Mucosa of stomach (tissue), 1 donor: ENCODE data around the gene KLHL35.
"Not testable (repeated sequence)": the region's sequence is repeated elsewhere in the genome, so short reads cannot be mapped to it uniquely, and the experiment has no call there.

Source experiments
- H3K27me3 ChIP-seq: one replicate; pipeline ENCODE4 v1.7.0; 2013; ENCODE audit warnings: mild to moderate bottlenecking, low read length; ENCODE audit not compliant: control insufficient read depth, insufficient read depth
- H3K36me3 ChIP-seq: one replicate; pipeline ENCODE4 v1.7.0; 2013; ENCODE audit warnings: low read length; ENCODE audit not compliant: control insufficient read depth, insufficient read depth
- H3K4me1 ChIP-seq: one replicate; pipeline ENCODE4 v1.7.0; 2013; ENCODE audit warnings: mild to moderate bottlenecking, low read length; ENCODE audit not compliant: control insufficient read depth, insufficient read depth
- H3K4me3 ChIP-seq: one replicate; pipeline ENCODE4 v1.7.0; 2013; ENCODE audit warnings: low read length
- H3K9ac ChIP-seq: one replicate; pipeline ENCODE4 v1.7.0; 2013; ENCODE audit warnings: mild to moderate bottlenecking, low read length, moderate library complexity
- H3K9me3 ChIP-seq: one replicate; pipeline ENCODE4 v1.7.0; 2013; ENCODE audit warnings: mild to moderate bottlenecking, low read length, moderate library complexity; ENCODE audit not compliant: control insufficient read depth
- donor health status: Pancreatic carcinoma.

The KLHL35 gene

GRCh38 chr11:75387736-75388294, 45.2 kb downstream of the KLHL35 start:
- Histone ChIP-seq H3K36me3 (no peaks in the 10 kb centered on the region), H3K27me3 (no peaks in the 10 kb centered on the region), H3K4me1 (peaks cover 6% of the 10 kb centered on the region), H3K4me3 (no peak overlapping the region), H3K9me3 (no peaks in the 10 kb centered on the region), H3K9ac (no peak overlapping the region)

GRCh38 chr11:75386942-75387630, 45.9 kb downstream of the KLHL35 start:
- H3K27me3 ChIP-seq = no peaks in the 10 kb centered on the region
- no peak overlapping the region for H3K4me3 ChIP-seq
- no peaks in the 10 kb centered on the region for H3K9me3 ChIP-seq

GRCh38 chr11:75384438-75385080, 48.4 kb downstream of the KLHL35 start:
- Histone ChIP-seq H3K9ac (no peak overlapping the region), H3K4me3 (no peak overlapping the region)

More at GRCh38 chr11:75386942-75387630, 45.9 kb downstream of the KLHL35 start:
- Histone ChIP-seq H3K36me3 (no peaks in the 10 kb centered on the region), H3K4me1 (peaks cover 6% of the 10 kb centered on the region), H3K9ac (no peak overlapping the region)

DNA sequence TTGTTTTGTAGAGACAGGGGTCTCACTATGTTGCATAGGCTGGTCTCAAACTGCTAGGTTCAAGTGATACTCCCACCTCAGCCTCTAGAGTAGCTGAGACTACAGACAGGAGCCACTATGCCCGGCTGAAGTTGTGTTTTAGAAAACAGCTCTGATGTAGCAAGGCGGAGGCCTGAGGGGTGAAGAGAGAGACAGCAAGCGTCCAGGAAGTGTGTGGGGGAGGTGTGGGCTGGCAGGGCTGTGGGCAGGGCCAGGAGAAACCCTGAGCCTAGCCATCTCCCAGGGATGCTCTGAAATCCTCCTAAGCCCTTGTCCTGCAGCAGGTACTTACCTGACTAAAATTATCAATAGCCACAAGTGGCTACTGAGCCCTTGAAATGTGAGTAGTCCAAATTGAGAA, 49.8 kb downstream of the KLHL35 start:
- H3K9me3 ChIP-seq = no peaks in the 10 kb centered on the region
- no peak overlapping the region for H3K4me3 ChIP-seq
- H3K4me1 ChIP-seq = peaks cover 16% of the 10 kb centered on the region
- no peak overlapping the region for H3K9ac ChIP-seq
- no peaks in the 10 kb centered on the region for H3K36me3 ChIP-seq
- H3K27me3 ChIP-seq = no peaks in the 10 kb centered on the region

More at GRCh38 chr11:75384438-75385080, 48.4 kb downstream of the KLHL35 start:
- H3K9me3 ChIP-seq = no peaks in the 10 kb centered on the region
- H3K36me3 ChIP-seq = no peaks in the 10 kb centered on the region
- H3K27me3 ChIP-seq = no peaks in the 10 kb centered on the region
- peaks cover 21% of the 10 kb centered on the region for H3K4me1 ChIP-seq

GRCh38 chr11:75380716-75381420, 52.1 kb downstream of the KLHL35 start:
- Histone ChIP-seq H3K9ac (no peak overlapping the region), H3K9me3 (no peaks in the 10 kb centered on the region)

DNA sequence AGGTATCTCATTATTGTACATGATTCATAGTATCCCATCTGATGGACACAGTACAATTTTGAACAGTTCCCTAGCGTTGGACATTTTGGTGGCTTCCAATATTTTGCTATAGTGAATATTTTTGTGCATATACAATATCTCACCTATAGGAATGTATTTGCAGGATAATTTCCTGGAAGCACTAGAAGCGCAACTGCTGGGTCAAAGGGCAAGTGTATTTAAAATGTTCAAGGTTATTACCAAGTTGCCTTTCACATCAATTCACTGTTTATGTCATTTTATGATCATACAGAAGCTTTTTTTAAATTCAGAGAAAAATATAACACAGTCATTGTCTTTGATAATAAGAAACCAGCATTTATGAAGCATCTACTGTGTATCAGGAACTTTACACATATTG, 52.8 kb downstream of the KLHL35 start:
- Histone ChIP-seq H3K4me3 (no peak overlapping the region), H3K4me1 (peaks cover 22% of the 10 kb centered on the region), H3K9me3 (no peaks in the 10 kb centered on the region), H3K9ac (no peak overlapping the region), H3K27me3 (no peaks in the 10 kb centered on the region), H3K36me3 (no peaks in the 10 kb centered on the region)

More at GRCh38 chr11:75380716-75381420, 52.1 kb downstream of the KLHL35 start:
- Histone ChIP-seq H3K27me3 (no peaks in the 10 kb centered on the region), H3K4me3 (no peak overlapping the region), H3K4me1 (peaks cover 18% of the 10 kb centered on the region), H3K36me3 (no peaks in the 10 kb centered on the region)

DNA sequence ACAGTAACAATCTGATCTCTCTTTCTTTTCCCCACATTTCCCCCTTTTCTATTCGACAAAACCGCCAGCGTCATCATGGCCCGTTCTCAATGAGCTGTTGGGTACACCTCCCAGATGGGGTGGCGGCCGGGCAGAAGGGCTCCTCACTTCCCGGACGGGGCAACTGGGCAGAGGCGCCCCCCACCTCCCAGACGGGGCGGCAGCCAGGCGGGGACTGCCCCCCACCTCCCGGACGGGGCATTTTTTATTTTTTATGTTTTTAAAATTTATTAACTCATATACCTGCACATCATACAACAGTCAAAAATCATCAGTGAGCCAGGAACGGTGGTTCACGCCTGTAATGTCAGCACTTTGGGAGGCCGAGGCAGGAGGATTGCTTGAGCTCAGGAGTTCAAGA, 54.2 kb downstream of the KLHL35 start:
- H3K36me3 ChIP-seq, H3K27me3 ChIP-seq, H3K9ac ChIP-seq, H3K4me3 ChIP-seq, H3K9me3 ChIP-seq: not testable (repeated sequence)
- H3K4me1 ChIP-seq = peaks cover 22% of the 10 kb centered on the region

GRCh38 chr11:75376175-75376574, 56.8 kb downstream of the KLHL35 start:
- H3K36me3 ChIP-seq = no peaks in the 10 kb centered on the region
- H3K27me3 ChIP-seq = no peaks in the 10 kb centered on the region
- H3K4me1 ChIP-seq = peaks cover 41% of the 10 kb centered on the region
- no peaks in the 10 kb centered on the region for H3K9me3 ChIP-seq
- no peak overlapping the region for H3K4me3 ChIP-seq
- no peak overlapping the region for H3K9ac ChIP-seq

DNA sequence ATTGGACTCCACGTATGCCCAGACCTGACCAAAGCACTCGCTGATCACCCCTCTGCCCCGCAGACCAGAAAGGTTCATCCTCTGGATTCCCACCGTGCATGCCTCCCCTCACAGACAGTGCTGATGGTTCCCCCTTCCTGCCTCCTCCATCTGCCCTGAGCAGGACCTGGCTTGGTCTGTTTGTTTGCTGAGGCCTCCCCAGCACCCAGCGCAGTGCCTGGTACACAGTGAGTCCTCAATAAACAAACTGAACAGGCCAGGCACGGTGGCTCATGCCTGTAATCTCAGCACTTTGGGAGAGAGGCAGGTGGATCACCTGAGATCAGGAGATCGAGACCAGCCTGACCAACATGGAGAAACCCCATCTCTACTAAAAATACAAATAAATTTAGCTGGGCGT, 57.4 kb downstream of the KLHL35 start:
- Histone ChIP-seq H3K4me1 (peaks cover 35% of the 10 kb centered on the region), H3K4me3 (no peak overlapping the region), H3K9ac (no peak overlapping the region), H3K36me3 (no peaks in the 10 kb centered on the region), H3K27me3 (no peaks in the 10 kb centered on the region), H3K9me3 (no peaks in the 10 kb centered on the region)

DNA sequence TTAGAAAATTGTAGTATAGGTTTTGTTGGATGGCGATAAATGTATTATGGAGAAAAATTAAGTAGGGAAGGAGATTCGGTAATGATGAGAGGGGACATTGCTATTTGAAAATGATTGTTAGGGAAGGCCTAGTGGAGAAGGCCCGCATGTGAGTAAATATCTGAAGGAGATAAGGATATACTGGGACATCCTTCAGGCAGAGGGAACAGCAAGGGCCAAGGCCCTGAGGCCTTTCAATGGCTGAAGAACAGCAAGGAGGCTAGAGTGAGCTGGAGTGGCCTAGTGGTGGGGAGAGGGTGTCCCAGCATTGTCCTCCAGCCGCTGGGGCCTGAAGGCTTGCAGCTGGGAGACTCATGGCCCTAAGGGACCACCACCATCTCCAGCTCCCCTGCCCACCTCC, 58.4 kb downstream of the KLHL35 start:
- H3K27me3 ChIP-seq = no peaks in the 10 kb centered on the region
- peaks cover 37% of the 10 kb centered on the region for H3K4me1 ChIP-seq
- H3K4me3 ChIP-seq = no peak overlapping the region
- no peaks in the 10 kb centered on the region for H3K36me3 ChIP-seq
- no peaks in the 10 kb centered on the region for H3K9me3 ChIP-seq
- H3K9ac ChIP-seq = no peak overlapping the region

DNA sequence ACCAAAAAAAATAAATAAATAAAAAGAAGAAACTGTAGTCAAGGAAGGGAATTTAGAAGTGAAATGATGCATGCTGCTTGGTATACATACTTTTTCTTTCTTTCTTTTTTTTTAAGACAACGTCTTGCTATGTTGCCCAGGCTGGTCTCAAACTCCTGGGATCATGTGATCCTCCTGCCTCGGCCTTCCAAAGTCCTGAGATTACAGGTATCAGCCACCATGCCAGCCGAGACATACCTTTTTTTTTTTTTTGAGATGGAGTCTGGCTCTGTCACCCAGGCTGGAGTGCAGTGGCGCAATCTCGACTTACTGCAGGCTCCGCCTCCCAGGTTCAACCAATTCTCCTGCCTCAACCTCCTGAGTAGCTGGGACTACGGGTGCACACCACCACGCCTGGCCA, 59.8 kb downstream of the KLHL35 start:
- Histone ChIP-seq H3K4me1 (peaks cover 38% of the 10 kb centered on the region), H3K9ac (no peak overlapping the region), H3K4me3 (no peak overlapping the region), H3K9me3 (no peaks in the 10 kb centered on the region), H3K27me3 (no peaks in the 10 kb centered on the region), H3K36me3 (no peaks in the 10 kb centered on the region)
